NCI-H524 (cell line): ENCODE data around the gene UGT2B10.

Experiments used
- DNase-seq, 2 experiments: peaks; one replicate each; lab custom pipeline; 2025; lab: John Stamatoyannopoulos, UW

UGT2B10 gene

DNA sequence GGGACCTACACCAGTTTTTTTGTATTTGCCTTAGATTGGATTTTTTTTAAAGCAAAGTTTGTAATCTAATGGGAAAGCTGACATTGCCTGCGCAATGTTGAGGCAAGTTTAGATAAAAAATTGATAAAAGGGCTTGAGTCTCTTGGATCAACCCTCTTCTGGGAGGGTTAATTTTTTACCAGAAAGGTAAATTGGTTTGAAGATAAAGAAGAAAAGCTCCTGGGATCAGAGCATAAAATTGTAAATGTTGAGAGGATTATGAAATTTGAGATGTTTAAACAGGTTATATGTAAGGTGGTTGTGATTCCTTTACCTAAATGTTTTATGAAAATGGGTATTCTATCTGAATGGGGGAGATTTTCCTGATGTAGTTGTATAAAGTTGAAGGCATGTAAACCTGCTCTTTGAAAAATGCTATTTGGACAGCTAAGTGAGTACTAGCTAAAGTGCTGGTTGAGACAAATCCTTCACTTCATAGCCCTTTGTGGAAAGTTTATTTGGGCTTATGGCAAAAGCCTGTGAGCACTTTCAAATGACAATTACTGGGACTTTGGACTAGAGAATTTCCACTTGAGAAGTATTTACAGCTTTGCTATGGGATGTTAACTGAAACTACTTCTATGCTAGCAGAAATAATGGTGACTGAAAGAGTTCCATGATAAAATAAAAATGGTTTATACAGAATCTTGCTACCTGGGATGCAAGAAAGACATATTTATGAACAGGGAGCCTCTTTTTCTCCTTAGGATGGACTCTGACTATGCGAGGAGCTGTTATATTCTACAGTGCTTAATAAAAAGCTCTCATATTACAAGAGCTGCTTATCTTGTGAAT lies 56.2 kb downstream of the UGT2B10 start:
- DNase-seq = peak; percentile 5 to 26

DNA sequence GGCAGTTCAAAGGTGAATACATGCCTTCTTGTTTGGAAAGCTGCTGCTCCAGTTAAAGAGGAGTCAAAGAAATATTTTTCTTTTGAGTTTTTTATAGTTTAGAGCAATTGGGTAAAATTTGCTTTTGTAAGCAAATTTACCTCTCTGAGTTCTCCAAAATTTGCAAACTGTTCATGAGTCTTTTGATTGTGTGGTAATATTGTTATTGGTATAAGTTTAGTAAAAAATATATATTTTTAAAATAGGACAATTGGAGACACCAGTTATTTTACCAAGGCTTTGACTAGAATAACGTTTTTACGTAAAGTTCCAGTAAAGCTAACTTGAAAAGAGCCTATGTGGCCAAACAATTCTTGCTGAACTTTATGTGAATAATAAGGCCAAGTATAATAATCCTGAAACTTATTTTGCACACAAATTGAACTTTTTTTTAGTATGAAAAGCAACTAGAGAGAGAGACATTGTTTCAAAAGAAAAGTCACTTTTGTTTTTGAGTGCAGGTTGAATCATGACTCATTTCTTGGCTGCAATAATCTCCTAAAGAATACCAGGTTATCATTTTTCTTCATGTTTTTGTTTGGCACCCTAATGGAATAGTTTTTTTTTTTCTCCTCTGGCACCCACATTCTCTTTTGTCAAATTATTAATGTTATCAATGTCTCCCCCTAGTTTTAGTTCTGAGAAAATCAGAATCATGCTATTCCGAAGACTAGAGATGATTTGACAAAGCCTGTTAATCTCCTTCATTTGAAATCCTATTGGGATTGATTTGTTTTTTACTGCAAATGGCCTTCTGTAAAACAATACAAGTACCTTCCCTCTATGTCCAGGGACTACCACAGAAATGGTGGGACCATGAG lies 57.1 kb downstream of the UGT2B10 start:
- DNase-seq = no peak

GRCh38 chr4:68874507-68874906 lies 58.7 kb downstream of the UGT2B10 start:
- DNase-seq = no peak

GRCh38 chr4:68877555-68877954 lies 61.8 kb downstream of the UGT2B10 start:
- DNase-seq = no peak

DNA sequence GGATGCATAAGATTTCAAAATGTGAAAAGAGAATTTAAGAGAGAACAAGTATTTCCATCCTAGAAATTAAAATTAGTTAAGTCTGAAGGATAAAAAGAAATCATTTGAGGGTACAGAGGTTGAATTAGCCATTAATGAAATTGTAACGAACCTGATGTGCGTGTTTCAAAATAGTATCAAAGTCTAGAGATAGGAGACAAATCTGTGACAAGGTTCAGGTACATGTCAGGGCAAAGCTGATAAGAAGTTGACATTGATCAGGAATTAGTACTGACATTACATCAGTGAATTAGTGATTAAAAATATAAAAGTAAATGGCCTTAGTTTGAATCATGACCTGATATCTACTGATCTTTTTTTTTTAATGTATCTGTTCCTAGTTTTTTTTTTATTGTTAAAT lies 62.3 kb downstream of the UGT2B10 start:
- no peak for DNase-seq
